A549 (cell line): ENCODE results near the gene CCDC102B. TPM values are rescaled to one million over a fixed set of nuclear protein-coding genes. Genes with fewer than 3 reads are reported as not detected.

ENCODE experiments used
- ATAC-seq, 2 experiments: fragments of 200-7000 bp in 1 of 2; fragments of >200 bp in 1 of 2; cut with Nextera tagmentation in 1 of 2; cut with Tn5 transposase in 1 of 2; 3 replicates each; pipeline versions ENCODE4 v1.8.0 to v1.9.1; 2018 to 2020; ENCODE audit warnings: mild to moderate bottlenecking in 1 of 2, moderate library complexity in 1 of 2
- CTCF ChIA-PET: fragments of 300-600 bp; sonication (Branson Sonifier 250); formaldehyde crosslinking; extraction: SDS; loops from one replicate; lab custom pipeline; 2021; ENCODE audit warnings: antibody characterized with exemption, inconsistent platforms; lab: Yijun Ruan, JAX
- POLR2A ChIA-PET: fragments of 350-600 bp; formaldehyde crosslinking; extraction: SDS; loops from one replicate; lab custom pipeline; 2021; ENCODE audit warnings: antibody characterized with exemption, inconsistent platforms; lab: Yijun Ruan, JAX
- DNase-seq, 2 experiments: peaks; one replicate each; pipeline versions ENCODE4 v3.0.0 to v3.0.0-alpha.2; 2011 to 2016; ENCODE audit warnings: low read depth in 1 of 2, low spot score in 1 of 2
- FAIRE-seq: peaks from 2 replicates; lab custom pipeline; 2011; peaks lifted over from hg19 to GRCh38; lab: Jason Lieb, UNC
- H3K27ac ChIP-seq, 2 experiments: fragments of >200 bp; sonication (Bioruptor Twin); formaldehyde crosslinking; 3 replicates each; pipeline ENCODE4 v1.5.1; 2016 to 2017
- H3K4me1 ChIP-seq: fragments of >200 bp; sonication (Bioruptor Twin); formaldehyde crosslinking; 3 replicates; pipeline ENCODE4 v1.6.1; 2016
- H3K4me2 ChIP-seq: fragments of >200 bp; sonication (Bioruptor Twin); formaldehyde crosslinking; 3 replicates; pipeline ENCODE4 v1.6.1; 2016
- H3K4me3 ChIP-seq: fragments of >200 bp; sonication (Bioruptor Twin); formaldehyde crosslinking; 3 replicates; pipeline ENCODE4 v1.5.1; 2016
- H3K9me3 ChIP-seq: fragments of >200 bp; sonication (Bioruptor Twin); formaldehyde crosslinking; 3 replicates; pipeline ENCODE4 v1.6.1; 2016
- BHLHE40 ChIP-seq: IDR thresholded peaks from 2 replicates; pipeline ENCODE4 v1.6.1; 2012; ENCODE audit warnings: low read depth, low read length, inconsistent platforms
- CBX2 ChIP-seq: fragments of 200-600 bp; sonication (generic); IDR thresholded peaks from 2 replicates; pipeline ENCODE4 v1.6.1; 2016; ENCODE audit warnings: low read depth, mild to moderate bottlenecking, borderline replicate concordance
- CEBPB ChIP-seq, 2 experiments: fragments of >200 bp in 1 of 2; sonication (Bioruptor Twin) in 1 of 2; formaldehyde crosslinking in 1 of 2; IDR thresholded peaks; 2 replicates each; pipeline ENCODE4 v1.6.1; 2012 to 2016
- CHD2 ChIP-seq: fragments of 150-350 bp; IDR thresholded peaks from 2 replicates; pipeline ENCODE4 v1.6.1; 2014; ENCODE audit warnings: low read length; ENCODE audit not compliant: partially characterized antibody
- EHF ChIP-seq: fragments of 250-450 bp; sonication (Bioruptor Pico); IDR thresholded peaks from 2 replicates; pipeline ENCODE4 v1.5.0; 2020; ENCODE audit warnings: mild to moderate bottlenecking
- FOSB ChIP-seq: fragments of 250-450 bp; sonication (Bioruptor Pico); IDR thresholded peaks from 2 replicates; pipeline ENCODE4 v1.5.0; 2020; ENCODE audit warnings: mild to moderate bottlenecking, moderate library complexity
- FOSL2 ChIP-seq, 2 experiments: fragments of 450-650 bp in 1 of 2; fragments of >200 bp in 1 of 2; sonication (Bioruptor Twin) in 1 of 2; formaldehyde crosslinking; IDR thresholded peaks; 2 replicates each; pipeline versions ENCODE4 v1.5.0 to v1.6.1; 2016 to 2020; ENCODE audit warnings: mild to moderate bottlenecking in 1 of 2, moderate library complexity in 1 of 2
- FOXS1 ChIP-seq: fragments of 250-450 bp; sonication (Bioruptor Pico); IDR thresholded peaks from 2 replicates; pipeline ENCODE4 v1.5.0; 2020; ENCODE audit warnings: mild to moderate bottlenecking, moderate library complexity
- HDAC2 ChIP-seq: fragments of 200-600 bp; sonication (generic); IDR thresholded peaks from 2 replicates; pipeline ENCODE4 v1.6.1; 2016
- HEYL ChIP-seq: fragments of 250-450 bp; sonication (Bioruptor Pico); IDR thresholded peaks from 2 replicates; pipeline ENCODE4 v1.8.0; 2021; ENCODE audit warnings: mild to moderate bottlenecking, moderate library complexity
- HOXA7 ChIP-seq: fragments of 250-450 bp; sonication (Bioruptor Pico); IDR thresholded peaks from 2 replicates; pipeline ENCODE4 v1.5.0; 2020; ENCODE audit warnings: mild to moderate bottlenecking, moderate library complexity
- JUNB ChIP-seq: fragments of >200 bp; sonication (Bioruptor Twin); formaldehyde crosslinking; IDR thresholded peaks from 2 replicates; pipeline ENCODE4 v1.6.1; 2016
- KDM1A ChIP-seq: fragments of 200-600 bp; sonication (generic); IDR thresholded peaks from 2 replicates; pipeline ENCODE4 v1.6.1; 2016; ENCODE audit warnings: low read depth, mild to moderate bottlenecking
- MAFK ChIP-seq: fragments of 450-650 bp; IDR thresholded peaks from 2 replicates; pipeline ENCODE4 v1.6.1; 2014; ENCODE audit not compliant: partially characterized antibody
- MYC ChIP-seq: IDR thresholded peaks from 2 replicates; pipeline ENCODE4 v1.6.1; 2012; ENCODE audit warnings: mild to moderate bottlenecking, inconsistent platforms, low read length, improper control_type of control experiment, borderline replicate concordance
- NFE2L2 ChIP-seq: fragments of 150-350 bp; conservative IDR thresholded peaks from 2 replicates; pipeline ENCODE4 v1.6.1; 2014; ENCODE audit warnings: low read length
- NPAS2 ChIP-seq: fragments of 250-450 bp; sonication (Bioruptor Pico); IDR thresholded peaks from 2 replicates; pipeline ENCODE4 v1.8.0; 2022; ENCODE audit warnings: mild to moderate bottlenecking, moderate library complexity, borderline replicate concordance
- PHF8 ChIP-seq: fragments of 200-600 bp; sonication (generic); IDR thresholded peaks from 2 replicates; pipeline ENCODE4 v1.6.1; 2016; ENCODE audit warnings: low read depth, mild to moderate bottlenecking, antibody characterized with exemption, moderate library complexity, borderline replicate concordance
- RARB ChIP-seq: fragments of 250-450 bp; sonication (Bioruptor Pico); IDR thresholded peaks from 2 replicates; pipeline ENCODE4 v1.8.0; 2021; ENCODE audit warnings: mild to moderate bottlenecking, moderate library complexity
- RFX5 ChIP-seq: fragments of 450-650 bp; IDR thresholded peaks from 2 replicates; pipeline ENCODE4 v1.7.1; 2014; ENCODE audit warnings: antibody characterized with exemption, mild to moderate bottlenecking, moderate library complexity
- SREBF2 ChIP-seq: fragments of 450-650 bp; IDR thresholded peaks from 2 replicates; pipeline ENCODE4 v1.6.1; 2014; ENCODE audit warnings: mild to moderate bottlenecking, moderate library complexity
- WGBS: methylation state at CpG from one replicate; pipeline ENCODE4 v1.1.6; 2017; ENCODE audit errors: missing lambda C conversion rate; 5-methylcytosine and 5-hydroxymethylcytosine counted together
- polyA plus RNA-seq, 4 experiments: library from polyadenylated mRNA; depleted of rRNA in 3 of 4; stranded (reverse); fragments of >200 nt; fragmentation: RNase III in 1 of 4; extraction: RNeasy Plus Mini Kit Qiagen cat#74134 plus additional on column Dnase treatment in 1 of 4; gene quantifications; 2 replicates in 3 of 4; 3 replicates in 1 of 4; pipeline ENCODE4 v1.2.3, GENCODE V29; 2011 to 2017
- TF ChIP-seq, protein P1 (sequence below): fragments of >200 bp; sonication (Bioruptor Twin); formaldehyde crosslinking; IDR thresholded peaks from 2 replicates; pipeline ENCODE4 v1.6.1; 2016
- TF ChIP-seq, protein P2 (sequence below): fragments of 250-450 bp; sonication (Bioruptor Pico); IDR thresholded peaks from 2 replicates; pipeline ENCODE4 v1.5.0; 2020; ENCODE audit warnings: low read depth, mild to moderate bottlenecking, moderate library complexity
- TF ChIP-seq, protein P3 (sequence below): fragments of 450-650 bp; IDR thresholded peaks from 2 replicates; pipeline ENCODE4 v1.6.1; 2014; ENCODE audit warnings: antibody characterized with exemption
- TF ChIP-seq, protein P4 (sequence below): IDR thresholded peaks from 2 replicates; pipeline ENCODE4 v1.6.1; 2012
- TF ChIP-seq, protein P5 (sequence below): IDR thresholded peaks from 2 replicates; pipeline ENCODE4 v1.6.1; 2012; ENCODE audit warnings: low read depth, borderline replicate concordance
- TF ChIP-seq, protein P6 (sequence below): IDR thresholded peaks from 2 replicates; pipeline ENCODE4 v1.6.1; 2012
- TF ChIP-seq, protein P7 (sequence below): fragments of >200 bp; sonication (Bioruptor Twin); formaldehyde crosslinking; IDR thresholded peaks from 3 replicates; pipeline ENCODE4 v1.6.1; 2016
- TF ChIP-seq, protein P8 (sequence below): fragments of >200 bp; sonication (Bioruptor Twin); formaldehyde crosslinking; IDR thresholded peaks from 3 replicates; pipeline ENCODE4 v1.5.1; 2016

Gene CCDC102B
- polyA plus RNA-seq, 2 of the 4 experiments (the other 2 are of a cell fraction): 1.2 to 1.6 TPM

DNA sequence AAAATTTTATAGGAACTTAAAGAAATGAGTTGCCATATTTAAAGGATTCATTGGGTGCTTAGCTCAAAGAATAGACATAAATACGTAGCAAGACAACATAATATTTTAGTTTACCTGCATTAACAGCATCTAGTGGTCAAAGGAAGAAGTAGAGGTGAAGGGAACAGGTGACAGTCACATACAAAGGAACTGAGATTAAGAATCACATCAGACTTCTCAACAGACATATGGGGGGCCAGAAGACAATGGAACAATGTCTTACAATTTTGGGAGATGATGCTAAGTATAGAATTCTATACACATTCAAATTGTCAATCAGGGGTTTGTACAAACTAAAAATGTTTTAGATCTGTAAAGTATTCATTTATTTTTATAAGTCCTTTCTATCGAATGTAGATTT is 38.6 kb upstream of the CCDC102B start (continued):
- TF ChIP-seq NPAS2 (CRISPR knock-in tag) (no peak), EHF (CRISPR knock-in tag) (no peak), MYC (no peak), MAFK (no peak), HEYL (CRISPR knock-in tag) (no peak)
- TF ChIP-seq, protein P1, sequence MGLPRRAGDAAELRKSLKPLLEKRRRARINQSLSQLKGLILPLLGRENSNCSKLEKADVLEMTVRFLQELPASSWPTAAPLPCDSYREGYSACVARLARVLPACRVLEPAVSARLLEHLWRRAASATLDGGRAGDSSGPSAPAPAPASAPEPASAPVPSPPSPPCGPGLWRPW: no peak

DNA sequence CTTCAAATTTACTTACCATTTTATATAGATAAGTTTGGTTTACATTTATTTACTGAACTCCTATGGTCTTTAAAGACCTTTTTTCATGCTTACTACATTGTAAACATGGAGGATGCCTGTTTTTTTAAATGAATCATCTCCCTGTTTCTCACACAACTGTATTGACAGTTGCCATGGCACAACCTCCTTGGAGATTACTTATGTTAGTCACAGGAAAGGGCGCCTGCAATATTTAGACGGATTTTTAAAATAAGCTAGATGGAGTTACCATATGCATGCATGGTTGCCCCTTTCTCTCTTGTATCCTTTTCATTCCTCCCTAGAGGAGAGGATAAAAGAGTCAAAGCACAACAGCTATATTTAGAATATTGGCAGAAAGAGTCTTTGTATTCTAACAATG is 34.8 kb upstream of the CCDC102B start:
- POLR2A ChIA-PET: no interaction called here

DNA sequence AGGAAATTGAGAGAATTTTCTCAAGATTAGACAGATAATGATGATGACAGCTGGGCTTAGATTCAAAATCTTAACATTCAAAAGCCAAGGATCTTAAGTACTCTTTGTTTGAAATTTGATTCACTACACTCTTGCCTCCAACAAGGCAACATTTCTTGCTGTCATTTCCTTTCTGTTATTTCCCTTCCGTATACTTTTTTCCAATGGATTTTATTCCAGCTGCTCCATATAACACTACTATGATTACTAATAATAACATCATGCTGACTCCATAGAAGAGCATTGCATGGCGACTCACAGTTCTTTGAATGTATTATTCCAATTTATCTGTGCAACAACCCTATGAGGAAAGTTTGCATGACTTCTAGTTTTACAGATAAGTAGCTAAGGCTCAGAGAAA is 33.9 kb upstream of the CCDC102B start:
- Histone ChIP-seq H3K27ac (no peak overlapping the region), H3K4me2 (no peak overlapping the region), H3K9me3 (no peaks in the 10 kb centered on the region), H3K4me3 (no peak overlapping the region), H3K4me1 (no peaks in the 10 kb centered on the region)
- TF ChIP-seq MYC: no peak
- no peak for TF ChIP-seq PHF8
- no peak for TF ChIP-seq SREBF2
- no peak for TF ChIP-seq RFX5
- TF ChIP-seq, protein P2, sequence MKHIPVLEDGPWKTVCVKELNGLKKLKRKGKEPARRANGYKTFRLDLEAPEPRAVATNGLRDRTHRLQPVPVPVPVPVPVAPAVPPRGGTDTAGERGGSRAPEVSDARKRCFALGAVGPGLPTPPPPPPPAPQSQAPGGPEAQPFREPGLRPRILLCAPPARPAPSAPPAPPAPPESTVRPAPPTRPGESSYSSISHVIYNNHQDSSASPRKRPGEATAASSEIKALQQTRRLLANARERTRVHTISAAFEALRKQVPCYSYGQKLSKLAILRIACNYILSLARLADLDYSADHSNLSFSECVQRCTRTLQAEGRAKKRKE (CRISPR knock-in tag): no peak
- no peak for TF ChIP-seq FOXS1 (CRISPR knock-in tag)
- no peak for TF ChIP-seq HOXA7 (CRISPR knock-in tag)
- TF ChIP-seq HDAC2: no peak
- TF ChIP-seq, protein P3, sequence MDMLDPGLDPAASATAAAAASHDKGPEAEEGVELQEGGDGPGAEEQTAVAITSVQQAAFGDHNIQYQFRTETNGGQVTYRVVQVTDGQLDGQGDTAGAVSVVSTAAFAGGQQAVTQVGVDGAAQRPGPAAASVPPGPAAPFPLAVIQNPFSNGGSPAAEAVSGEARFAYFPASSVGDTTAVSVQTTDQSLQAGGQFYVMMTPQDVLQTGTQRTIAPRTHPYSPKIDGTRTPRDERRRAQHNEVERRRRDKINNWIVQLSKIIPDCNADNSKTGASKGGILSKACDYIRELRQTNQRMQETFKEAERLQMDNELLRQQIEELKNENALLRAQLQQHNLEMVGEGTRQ: no peak
- TF ChIP-seq, protein P4, sequence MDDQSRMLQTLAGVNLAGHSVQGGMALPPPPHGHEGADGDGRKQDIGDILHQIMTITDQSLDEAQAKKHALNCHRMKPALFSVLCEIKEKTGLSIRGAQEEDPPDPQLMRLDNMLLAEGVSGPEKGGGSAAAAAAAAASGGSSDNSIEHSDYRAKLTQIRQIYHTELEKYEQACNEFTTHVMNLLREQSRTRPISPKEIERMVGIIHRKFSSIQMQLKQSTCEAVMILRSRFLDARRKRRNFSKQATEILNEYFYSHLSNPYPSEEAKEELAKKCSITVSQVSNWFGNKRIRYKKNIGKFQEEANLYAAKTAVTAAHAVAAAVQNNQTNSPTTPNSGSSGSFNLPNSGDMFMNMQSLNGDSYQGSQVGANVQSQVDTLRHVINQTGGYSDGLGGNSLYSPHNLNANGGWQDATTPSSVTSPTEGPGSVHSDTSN: no peak
- TF ChIP-seq BHLHE40: no peak
- TF ChIP-seq, protein P5, sequence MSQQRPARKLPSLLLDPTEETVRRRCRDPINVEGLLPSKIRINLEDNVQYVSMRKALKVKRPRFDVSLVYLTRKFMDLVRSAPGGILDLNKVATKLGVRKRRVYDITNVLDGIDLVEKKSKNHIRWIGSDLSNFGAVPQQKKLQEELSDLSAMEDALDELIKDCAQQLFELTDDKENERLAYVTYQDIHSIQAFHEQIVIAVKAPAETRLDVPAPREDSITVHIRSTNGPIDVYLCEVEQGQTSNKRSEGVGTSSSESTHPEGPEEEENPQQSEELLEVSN: no peak
- no peak for TF ChIP-seq FOSL2 (IDR thresholded peaks at IDR 0.05)
- no peak for TF ChIP-seq FOSL2 (CRISPR knock-in tag; IDR thresholded peaks at IDR 0.05)
- TF ChIP-seq RARB (CRISPR knock-in tag): no peak
- TF ChIP-seq KDM1A: no peak
- no peak for TF ChIP-seq NFE2L2
- TF ChIP-seq, protein P6, sequence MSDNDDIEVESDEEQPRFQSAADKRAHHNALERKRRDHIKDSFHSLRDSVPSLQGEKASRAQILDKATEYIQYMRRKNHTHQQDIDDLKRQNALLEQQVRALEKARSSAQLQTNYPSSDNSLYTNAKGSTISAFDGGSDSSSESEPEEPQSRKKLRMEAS: no peak
- no peak for TF ChIP-seq JUNB
- TF ChIP-seq NPAS2 (CRISPR knock-in tag): no peak
- POLR2A ChIA-PET: no interaction called here
- ATAC-seq: no peak
- FAIRE-seq: no peak
- 46% methylated on average over 2 of the region's 2 CpGs for WGBS
- no peak for DNase-seq
- CTCF ChIA-PET: no interaction called here

More for the DNA sequence above, 34.8 kb upstream of the CCDC102B start:
- no peak for FAIRE-seq
- Histone ChIP-seq H3K4me3 (no peak overlapping the region), H3K4me2 (no peak overlapping the region), H3K4me1 (no peaks in the 10 kb centered on the region), H3K27ac (no peak overlapping the region), H3K9me3 (no peaks in the 10 kb centered on the region)
- TF ChIP-seq FOSB (CRISPR knock-in tag): no peak
- TF ChIP-seq SREBF2: no peak
- TF ChIP-seq KDM1A: no peak
- no peak for TF ChIP-seq FOSL2 (IDR thresholded peaks at IDR 0.05)
- no peak for TF ChIP-seq FOSL2 (CRISPR knock-in tag; IDR thresholded peaks at IDR 0.05)
- no peak for TF ChIP-seq CEBPB (IDR thresholded peaks at IDR 0.05)
- no peak for TF ChIP-seq CHD2
- TF ChIP-seq FOXS1 (CRISPR knock-in tag): no peak
- TF ChIP-seq HOXA7 (CRISPR knock-in tag): no peak
- TF ChIP-seq, protein P7, sequence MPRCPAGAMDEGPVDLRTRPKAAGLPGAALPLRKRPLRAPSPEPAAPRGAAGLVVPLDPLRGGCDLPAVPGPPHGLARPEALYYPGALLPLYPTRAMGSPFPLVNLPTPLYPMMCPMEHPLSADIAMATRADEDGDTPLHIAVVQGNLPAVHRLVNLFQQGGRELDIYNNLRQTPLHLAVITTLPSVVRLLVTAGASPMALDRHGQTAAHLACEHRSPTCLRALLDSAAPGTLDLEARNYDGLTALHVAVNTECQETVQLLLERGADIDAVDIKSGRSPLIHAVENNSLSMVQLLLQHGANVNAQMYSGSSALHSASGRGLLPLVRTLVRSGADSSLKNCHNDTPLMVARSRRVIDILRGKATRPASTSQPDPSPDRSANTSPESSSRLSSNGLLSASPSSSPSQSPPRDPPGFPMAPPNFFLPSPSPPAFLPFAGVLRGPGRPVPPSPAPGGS: no peak
- TF ChIP-seq CBX2: no peak
- TF ChIP-seq, protein P8, sequence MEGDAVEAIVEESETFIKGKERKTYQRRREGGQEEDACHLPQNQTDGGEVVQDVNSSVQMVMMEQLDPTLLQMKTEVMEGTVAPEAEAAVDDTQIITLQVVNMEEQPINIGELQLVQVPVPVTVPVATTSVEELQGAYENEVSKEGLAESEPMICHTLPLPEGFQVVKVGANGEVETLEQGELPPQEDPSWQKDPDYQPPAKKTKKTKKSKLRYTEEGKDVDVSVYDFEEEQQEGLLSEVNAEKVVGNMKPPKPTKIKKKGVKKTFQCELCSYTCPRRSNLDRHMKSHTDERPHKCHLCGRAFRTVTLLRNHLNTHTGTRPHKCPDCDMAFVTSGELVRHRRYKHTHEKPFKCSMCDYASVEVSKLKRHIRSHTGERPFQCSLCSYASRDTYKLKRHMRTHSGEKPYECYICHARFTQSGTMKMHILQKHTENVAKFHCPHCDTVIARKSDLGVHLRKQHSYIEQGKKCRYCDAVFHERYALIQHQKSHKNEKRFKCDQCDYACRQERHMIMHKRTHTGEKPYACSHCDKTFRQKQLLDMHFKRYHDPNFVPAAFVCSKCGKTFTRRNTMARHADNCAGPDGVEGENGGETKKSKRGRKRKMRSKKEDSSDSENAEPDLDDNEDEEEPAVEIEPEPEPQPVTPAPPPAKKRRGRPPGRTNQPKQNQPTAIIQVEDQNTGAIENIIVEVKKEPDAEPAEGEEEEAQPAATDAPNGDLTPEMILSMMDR: no peak
- CTCF ChIA-PET: no interaction called here
- no peak for DNase-seq
- ATAC-seq: no peak
- WGBS: 13% methylated on average over 2 of the region's 2 CpGs
